Glomerular visceral epithelial cell (primary cell): ENCODE measurements around the gene MAPK6.
"Not testable (repeated sequence)": the region's sequence is repeated elsewhere in the genome, so short reads cannot be mapped to it uniquely, and the experiment has no call there.

Source experiments
- DNase-seq: peaks from one replicate; pipeline ENCODE4 v3.0.0-alpha.2; 2016; ENCODE audit errors: extremely low spot score

The MAPK6 gene

GRCh38 chr15:52042051-52042851 lies 23.2 kb downstream of the MAPK6 start:
- no peak for DNase-seq

- not testable (repeated sequence) for DNase-seq
These were observed 26.8 kb downstream of the MAPK6 start for GRCh38 chr15:52045795-52046298.

GRCh38 chr15:52046552-52046951 lies 27.5 kb downstream of the MAPK6 start:
- DNase-seq = not testable (repeated sequence)

GRCh38 chr15:52050416-52050815 lies 31.4 kb downstream of the MAPK6 start:
- DNase-seq = peak; percentile 50

- no peak for DNase-seq
These were observed 33.3 kb downstream of the MAPK6 start for GRCh38 chr15:52052066-52052935.

- no peak for DNase-seq
These were observed 35.4 kb downstream of the MAPK6 start for GRCh38 chr15:52054381-52054780.

GRCh38 chr15:52054858-52055257 lies 35.8 kb downstream of the MAPK6 start:
- DNase-seq = not testable (repeated sequence)

- DNase-seq = no peak
These were observed 37.0 kb downstream of the MAPK6 start for GRCh38 chr15:52056001-52056400.

- no peak for DNase-seq
These were observed 37.5 kb downstream of the MAPK6 start for GRCh38 chr15:52056496-52056895.

GRCh38 chr15:52057996-52058395 lies 39.0 kb downstream of the MAPK6 start:
- no peak for DNase-seq

- DNase-seq = no peak
These were observed 41.5 kb downstream of the MAPK6 start for GRCh38 chr15:52060501-52060900.

GRCh38 chr15:52066842-52067544 lies 48.0 kb downstream of the MAPK6 start:
- DNase-seq = no peak

- DNase-seq = no peak
These were observed 48.5 kb downstream of the MAPK6 start for GRCh38 chr15:52067545-52067926.

- no peak for DNase-seq
These were observed 49.1 kb downstream of the MAPK6 start for GRCh38 chr15:52068004-52068615.

- no peak for DNase-seq
These were observed 50.5 kb downstream of the MAPK6 start for GRCh38 chr15:52069559-52069958.

- no peak for DNase-seq
These were observed 52.6 kb downstream of the MAPK6 start for GRCh38 chr15:52071570-52071969.

GRCh38 chr15:52076889-52077781 lies 58.1 kb downstream of the MAPK6 start:
- DNase-seq = peak; percentile 82

- no peak for DNase-seq
These were observed 59.3 kb downstream of the MAPK6 start for GRCh38 chr15:52078197-52078875.

- DNase-seq = peak; percentile 49
These were observed 60.1 kb downstream of the MAPK6 start for GRCh38 chr15:52078876-52079700.
